GM20431 (cell line): ENCODE measurements around the gene POFUT1.
"Not testable (repeated sequence)": the region's sequence is repeated elsewhere in the genome, so short reads cannot be mapped to it uniquely, and the experiment has no call there.

ENCODE experiments used
- in situ Hi-C: fragments of 300-500 bp; cut with MseI, MboI; formaldehyde crosslinking; loops from one replicate; pipeline ENCODE4 v1.15.0; 2020; ENCODE audit warnings: low sequenced_read_pairs; ENCODE audit not compliant: unreplicated experiment

POFUT1 gene

GRCh38 chr20:32263398-32263954 is 55.8 kb downstream of the POFUT1 start:
- in situ Hi-C loops: no loop called here

GRCh38 chr20:32271620-32272019 is 63.9 kb downstream of the POFUT1 start:
- in situ Hi-C loops: no loop called here

GRCh38 chr20:32274359-32274758 is 66.7 kb downstream of the POFUT1 start:
- in situ Hi-C loops: no loop called here

GRCh38 chr20:32275163-32275562 is 67.5 kb downstream of the POFUT1 start:
- in situ Hi-C loops: not testable (repeated sequence)

- in situ Hi-C loops: no loop called here
Observed at GRCh38 chr20:32277361-32278198, 69.9 kb downstream of the POFUT1 start, which contains the start of gene KIF3B. Gene KIF3B (plus strand): TSS chr20:32277651. CDS start chr20:32309778, 32,127 bp downstream.

GRCh38 chr20:32278199-32278643 is 70.5 kb downstream of the POFUT1 start:
- in situ Hi-C loops: no loop called here

GRCh38 chr20:32281711-32282110 is 74.0 kb downstream of the POFUT1 start:
- in situ Hi-C loops: no loop called here

GRCh38 chr20:32282461-32282860 is 74.8 kb downstream of the POFUT1 start:
- in situ Hi-C loops: no loop called here

- in situ Hi-C loops: no loop called here
Observed at GRCh38 chr20:32285082-32285620, 77.5 kb downstream of the POFUT1 start.

- in situ Hi-C loops: no loop called here
Observed at GRCh38 chr20:32285621-32286371, 78.1 kb downstream of the POFUT1 start.

- in situ Hi-C loops: no loop called here
Observed at GRCh38 chr20:32287231-32287638, 79.6 kb downstream of the POFUT1 start.
